GM21723 (cell line): Measurements from ENCODE around the gene RHBDD3.
"Not testable (repeated sequence)": the region's sequence is repeated elsewhere in the genome, so short reads cannot be mapped to it uniquely, and the experiment has no call there.

ENCODE experiments used
- ATAC-seq: cut with Tn5 transposase; IDR thresholded peaks from one replicate; pipeline ENCODE4 v1.9.1; 2021; ENCODE audit warnings: mild to moderate bottlenecking, moderate library complexity; ENCODE audit not compliant: unreplicated experiment

Gene RHBDD3

DNA sequence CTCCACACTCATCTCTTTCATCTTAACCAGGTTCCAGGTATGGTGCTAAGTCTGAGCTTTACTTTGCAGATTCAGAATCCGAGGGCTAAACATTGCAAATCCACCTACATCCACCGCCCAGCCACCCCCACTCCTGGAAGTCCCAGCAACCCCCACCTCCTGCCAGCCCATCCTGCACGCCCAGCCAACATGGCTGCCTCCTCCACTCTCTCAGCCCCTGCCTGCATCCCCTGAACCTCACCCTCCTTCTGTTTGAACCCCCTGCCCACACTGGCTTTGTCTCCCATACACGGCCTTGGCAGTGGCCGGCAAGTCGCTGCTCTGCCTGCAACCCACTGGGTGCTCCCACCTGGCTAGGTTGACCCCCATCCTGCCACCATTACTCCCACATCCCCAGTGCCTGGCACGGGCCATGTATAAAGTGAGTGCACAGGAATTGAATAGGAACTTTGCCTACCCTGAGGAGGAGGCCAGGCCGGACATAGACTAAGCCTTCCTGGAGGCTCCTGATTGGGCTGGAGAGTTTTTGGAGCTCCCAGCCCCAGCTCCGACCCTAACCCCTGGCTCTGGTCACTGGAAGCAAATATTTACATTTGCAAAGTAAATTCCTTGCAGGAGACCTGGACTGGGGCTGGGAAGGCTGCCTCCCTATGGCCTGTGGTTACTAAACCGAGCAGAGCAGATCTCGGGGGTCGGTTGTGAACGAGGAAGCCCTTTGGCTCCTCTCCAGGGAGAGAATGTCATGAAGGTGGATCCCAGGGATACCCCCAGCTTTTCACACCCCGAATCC is 47.7 kb downstream of the RHBDD3 start:
- ATAC-seq = no peak

DNA sequence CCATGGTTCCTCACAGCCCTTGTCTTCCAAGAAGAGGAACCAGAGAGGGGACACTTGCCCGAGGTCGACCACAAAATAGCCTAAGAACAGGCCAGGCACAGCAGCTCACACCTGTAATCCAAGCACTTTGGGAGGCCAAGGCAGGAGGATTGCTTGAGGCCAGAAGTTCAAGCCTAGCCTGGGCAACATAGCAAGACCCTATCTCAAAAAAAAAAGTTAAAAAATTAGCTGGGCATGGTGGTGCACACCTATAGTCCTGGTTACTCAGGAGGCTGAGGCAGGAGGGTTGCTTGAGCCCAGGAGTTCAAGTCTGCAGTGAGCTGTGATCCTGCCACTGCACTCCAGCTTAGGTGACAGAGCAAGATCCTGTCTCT is 48.4 kb downstream of the RHBDD3 start:
- ATAC-seq = not testable (repeated sequence)

GRCh38 chr22:29218758-29219408 is 48.9 kb downstream of the RHBDD3 start:
- no peak for ATAC-seq

DNA sequence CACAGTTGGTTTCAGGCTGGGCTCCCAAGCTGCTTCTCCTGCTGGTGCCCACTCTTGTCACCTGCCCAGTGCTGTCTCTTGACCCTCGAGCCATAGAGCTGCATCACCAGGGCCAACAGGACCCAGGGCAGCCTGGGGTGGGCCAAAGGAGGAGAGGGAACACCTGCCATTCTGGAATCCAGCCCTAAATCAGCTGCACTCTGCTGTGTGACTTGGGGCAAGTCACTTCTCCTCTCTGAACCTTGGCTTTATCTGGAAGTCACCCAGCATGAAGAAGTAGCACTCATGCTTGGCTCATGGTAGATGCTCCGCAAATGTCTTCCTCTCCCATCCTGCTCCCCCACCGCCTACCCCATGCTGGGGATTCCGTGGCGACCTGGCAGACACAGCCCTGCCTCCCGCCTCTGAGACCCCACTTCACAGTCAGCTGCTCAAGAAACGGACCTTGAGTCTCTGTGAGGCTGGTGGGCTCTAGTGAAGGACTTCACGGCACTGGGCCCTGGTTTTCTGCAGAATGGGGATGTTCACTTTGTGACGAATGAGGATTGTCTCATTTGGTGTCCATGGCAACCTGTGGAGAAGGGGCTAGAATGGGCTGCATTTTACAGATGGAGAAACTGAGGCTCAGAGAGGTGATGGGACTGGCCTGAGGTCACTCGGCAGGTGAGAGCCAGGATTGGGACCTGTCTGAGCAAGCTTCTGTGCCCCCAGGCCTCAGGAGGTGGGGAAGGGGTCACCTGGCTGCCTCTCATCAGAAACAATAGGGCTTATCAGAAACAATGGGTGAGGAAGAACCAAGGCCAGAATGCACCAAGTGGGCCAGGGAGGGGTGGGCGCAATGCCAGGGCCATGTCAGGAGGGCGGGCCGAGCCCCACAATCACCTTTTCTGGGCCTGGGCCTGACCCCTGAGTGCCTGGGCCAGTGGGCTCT is 49.7 kb downstream of the RHBDD3 start:
- no peak for ATAC-seq

GRCh38 chr22:29216873-29217666 is 50.7 kb downstream of the RHBDD3 start:
- ATAC-seq = no peak

- no peak for ATAC-seq
These were observed 51.5 kb downstream of the RHBDD3 start for GRCh38 chr22:29216011-29216872.

- no peak for ATAC-seq
These were observed 52.5 kb downstream of the RHBDD3 start for GRCh38 chr22:29215012-29215860.

- no peak for ATAC-seq
These were observed 53.5 kb downstream of the RHBDD3 start for GRCh38 chr22:29214232-29214631.

GRCh38 chr22:29213493-29213892 is 54.3 kb downstream of the RHBDD3 start:
- ATAC-seq = no peak

- no peak for ATAC-seq
These were observed 55.0 kb downstream of the RHBDD3 start for GRCh38 chr22:29212743-29213142.

DNA sequence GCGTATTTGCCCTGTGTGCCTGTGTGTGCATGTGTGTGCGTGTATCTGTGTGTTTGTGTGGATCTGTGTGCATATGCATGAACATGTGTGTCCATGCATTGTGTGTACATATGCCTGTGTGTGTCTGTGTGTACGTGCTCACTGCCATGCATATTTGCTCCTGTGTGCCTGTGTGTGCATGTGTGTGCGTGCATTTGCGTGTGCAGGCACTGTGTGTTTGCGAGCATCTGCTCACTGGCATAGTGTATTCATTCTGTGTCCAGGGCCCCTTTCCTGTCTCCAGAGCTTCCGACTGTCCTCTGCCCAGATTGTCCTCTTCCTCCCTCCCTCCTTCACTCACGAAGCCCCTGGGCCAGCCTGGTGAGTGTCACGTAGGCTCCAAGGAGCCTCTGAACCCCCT is 56.3 kb downstream of the RHBDD3 start:
- no peak for ATAC-seq

- ATAC-seq = no peak
These were observed 56.7 kb downstream of the RHBDD3 start for GRCh38 chr22:29211066-29211465.
